SK-MEL-5 (cell line): ENCODE measurements around the gene FSCN2. TPM values are rescaled to one million over a fixed set of nuclear protein-coding genes. Genes with fewer than 3 reads are reported as not detected.
"Not testable (repeated sequence)": the region's sequence is repeated elsewhere in the genome, so short reads cannot be mapped to it uniquely, and the experiment has no call there.

Source experiments
- DNase-seq: peaks from one replicate; pipeline ENCODE4 v3.0.0-alpha.2; 2016; ENCODE audit warnings: low read depth, low spot score
- in situ Hi-C: cut with HindIII; loops from 2 replicates; pipeline ENCODE4 v1.10.0; 2016; ENCODE audit warnings: low sequenced_read_pairs, high pct_unique_total_duplicates, low pct_unique_long_range_greater_than_20kb
- total RNA-seq: library from RNA; depleted of rRNA; stranded (reverse); fragments of >200 nt; shearing (Covaris generic); gene quantifications from 2 replicates; pipeline ENCODE4 v1.2.3, GENCODE V29; 2014

The FSCN2 gene
- total RNA-seq, 1 experiment from 2014 or later: 0.34 TPM

- in situ Hi-C loops: loop anchor here (10.0 kb wide), 1 partner anchor 124 kb away; the partner anchor contains the start of gene BAHCC1
These were observed 9.3 kb upstream of the FSCN2 start for GRCh38 chr17:81518785-81519283.

GRCh38 chr17:81519284-81520020 lies 8.7 kb upstream of the FSCN2 start:
- DNase-seq: no peak
- in situ Hi-C loops: loop anchor here (10.0 kb wide), 1 partner anchor 125 kb away; the partner anchor contains the start of gene BAHCC1

More at GRCh38 chr17:81518785-81519283, 9.3 kb upstream of the FSCN2 start:
- no peak for DNase-seq

DNA sequence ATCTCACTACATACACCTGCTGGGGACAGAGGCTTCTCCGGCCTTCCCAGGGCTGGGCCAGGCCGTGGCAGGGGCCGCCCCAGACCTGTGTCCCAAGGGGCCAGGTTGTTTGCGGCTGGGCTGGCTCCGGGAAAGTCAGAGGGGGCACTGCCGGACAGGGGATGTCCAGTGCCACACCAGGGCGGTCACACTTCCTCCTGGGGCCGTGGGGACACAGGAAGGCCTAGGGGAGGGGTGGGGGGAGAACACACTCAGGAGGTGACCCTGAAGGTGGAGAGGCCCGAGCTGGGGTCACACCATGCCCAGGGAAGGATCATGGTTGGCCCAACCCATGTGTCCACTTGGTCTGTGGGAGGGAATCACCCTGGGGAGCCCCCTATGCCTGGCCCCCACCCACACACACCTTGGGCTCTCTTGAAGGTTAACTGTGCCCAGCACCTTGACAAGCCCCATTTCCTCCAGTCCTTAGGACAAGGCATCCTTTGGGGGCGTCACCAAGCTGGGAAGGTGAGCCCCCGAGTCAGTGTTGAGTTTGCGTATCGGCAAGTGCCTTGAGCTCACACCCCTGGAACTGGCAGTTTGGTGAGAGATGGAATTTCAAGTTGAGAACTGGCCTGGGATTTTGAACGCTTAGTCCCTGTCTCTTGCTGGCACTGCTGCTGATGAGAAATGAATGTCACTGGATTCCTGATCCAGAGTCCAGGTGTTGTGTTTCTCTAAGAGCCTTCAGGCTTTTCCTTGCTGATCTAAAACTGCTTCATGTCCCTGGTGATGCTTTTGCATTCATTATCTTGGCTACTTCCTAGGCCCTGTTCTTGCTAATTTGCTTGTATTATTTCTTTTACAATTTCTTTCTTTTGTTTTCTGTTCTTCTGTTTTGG lies 7.9 kb upstream of the FSCN2 start:
- in situ Hi-C loops: no loop called here
- no peak for DNase-seq

DNA sequence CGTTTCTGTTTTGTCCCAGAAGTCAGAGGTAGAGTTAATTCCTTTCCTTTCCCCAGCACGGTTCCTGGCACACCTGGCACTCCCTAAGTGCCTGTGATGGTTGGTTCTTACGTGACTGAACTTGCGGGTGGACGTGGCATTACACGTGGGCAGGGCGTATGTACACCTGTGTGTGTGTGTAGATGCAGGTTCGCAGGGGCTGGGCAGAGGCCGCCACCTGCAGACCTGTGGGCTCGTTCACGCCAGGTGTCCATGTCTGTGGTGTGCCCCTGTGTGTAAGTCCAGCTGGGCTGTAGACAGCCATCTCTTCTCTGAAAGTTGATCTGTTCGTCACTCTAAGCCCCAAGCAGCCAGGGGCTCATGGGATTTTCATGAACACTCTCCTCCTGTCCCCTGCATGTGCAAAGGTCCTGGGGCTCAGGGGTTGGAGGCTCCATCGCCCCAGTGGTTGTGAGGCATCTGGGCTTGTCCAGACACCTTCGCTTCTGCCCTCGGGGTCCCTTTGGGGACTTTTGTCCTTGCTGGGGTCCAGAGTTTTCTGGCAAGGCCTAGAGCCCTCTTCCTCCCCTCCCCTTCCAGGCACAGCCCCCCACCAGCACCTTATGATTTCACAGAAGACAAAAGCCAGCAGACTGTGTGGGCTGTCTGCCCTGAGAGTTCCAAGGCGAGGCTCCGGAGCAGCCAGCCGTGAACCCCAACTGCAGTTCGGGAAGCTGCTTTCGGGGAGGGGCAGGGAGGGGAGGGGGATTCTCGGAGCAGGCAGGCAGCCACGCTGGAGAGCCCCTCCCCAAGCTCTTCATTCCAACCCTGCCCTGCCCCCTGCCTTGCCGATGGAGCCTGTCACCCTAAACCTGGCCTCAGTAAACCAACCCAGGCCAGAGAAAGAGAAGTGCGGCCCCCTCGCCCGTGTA lies 5.4 kb upstream of the FSCN2 start:
- in situ Hi-C loops: no loop called here
- DNase-seq: no peak

DNA sequence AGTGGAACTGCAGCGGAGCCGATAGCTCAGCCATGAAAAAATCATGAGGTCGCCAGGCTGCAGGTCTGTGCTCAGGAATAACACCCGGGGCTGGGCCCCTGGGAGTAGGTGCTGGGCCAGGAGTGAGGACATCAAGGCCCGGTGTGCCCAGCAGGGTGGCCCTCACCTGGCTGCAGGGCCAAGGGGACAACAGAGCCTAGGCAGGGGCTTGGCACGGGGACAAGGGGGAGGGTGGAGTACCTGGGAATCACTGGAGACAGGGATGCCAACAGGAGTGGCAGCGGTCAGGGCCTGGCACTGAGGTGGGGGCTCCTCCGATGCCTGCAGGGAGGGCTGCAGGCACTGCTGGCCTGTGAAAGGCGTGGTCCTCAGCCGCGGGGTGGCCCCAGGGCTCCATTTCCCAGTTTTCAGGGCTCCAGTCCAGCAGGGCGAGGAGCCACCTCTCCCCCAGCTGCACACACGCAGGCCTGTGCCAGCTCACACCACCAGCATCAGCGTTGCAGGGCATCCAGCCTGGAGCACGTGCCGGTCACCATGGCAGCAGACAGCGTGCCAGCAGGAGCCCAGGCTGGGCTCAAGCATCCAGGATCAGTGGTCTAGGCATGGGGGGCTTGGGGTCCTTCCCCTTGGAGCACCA lies 4.7 kb upstream of the FSCN2 start:
- in situ Hi-C loops: no loop called here
- DNase-seq: no peak

- in situ Hi-C loops: no loop called here
- DNase-seq: no peak
These were observed 3.9 kb upstream of the FSCN2 start for GRCh38 chr17:81524039-81524864.

- no peak for DNase-seq
- in situ Hi-C loops: no loop called here
These were observed 3.4 kb upstream of the FSCN2 start for GRCh38 chr17:81524865-81525159.

- no peak for DNase-seq
- in situ Hi-C loops: no loop called here
These were observed 1.3 kb upstream of the FSCN2 start for GRCh38 chr17:81526662-81527571.

DNA sequence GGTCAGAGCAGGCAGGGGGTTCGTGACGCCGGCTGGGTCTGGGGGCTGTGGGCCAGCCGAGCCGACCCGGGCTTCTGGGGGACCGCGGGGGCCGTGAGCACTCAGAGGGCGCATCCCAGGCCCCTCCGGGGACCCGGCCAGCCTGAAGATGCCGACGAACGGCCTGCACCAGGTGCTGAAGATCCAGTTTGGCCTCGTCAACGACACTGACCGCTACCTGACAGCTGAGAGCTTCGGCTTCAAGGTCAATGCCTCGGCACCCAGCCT lies 140 bp downstream of the FSCN2 start:
- DNase-seq: no peak
- in situ Hi-C loops: no loop called here

DNA sequence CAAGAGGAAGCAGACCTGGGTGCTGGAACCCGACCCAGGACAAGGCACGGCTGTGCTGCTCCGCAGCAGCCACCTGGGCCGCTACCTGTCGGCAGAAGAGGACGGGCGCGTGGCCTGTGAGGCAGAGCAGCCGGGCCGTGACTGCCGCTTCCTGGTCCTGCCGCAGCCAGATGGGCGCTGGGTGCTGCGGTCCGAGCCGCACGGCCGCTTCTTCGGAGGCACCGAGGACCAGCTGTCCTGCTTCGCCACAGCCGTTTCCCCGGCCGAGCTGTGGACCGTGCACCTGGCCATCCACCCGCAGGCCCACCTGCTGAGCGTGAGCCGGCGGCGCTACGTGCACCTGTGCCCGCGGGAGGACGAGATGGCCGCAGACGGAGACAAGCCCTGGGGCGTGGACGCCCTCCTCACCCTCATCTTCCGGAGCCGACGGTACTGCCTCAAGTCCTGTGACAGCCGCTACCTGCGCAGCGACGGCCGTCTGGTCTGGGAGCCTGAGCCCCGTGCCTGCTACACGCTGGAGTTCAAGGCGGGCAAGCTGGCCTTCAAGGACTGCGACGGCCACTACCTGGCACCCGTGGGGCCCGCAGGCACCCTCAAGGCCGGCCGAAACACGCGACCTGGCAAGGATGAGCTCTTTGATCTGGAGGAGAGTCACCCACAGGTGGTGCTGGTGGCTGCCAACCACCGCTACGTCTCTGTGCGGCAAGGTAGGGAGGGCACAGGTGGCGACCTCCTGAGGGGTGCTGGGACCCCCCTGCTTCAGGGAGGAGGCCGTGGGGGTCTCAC lies 667 bp downstream of the FSCN2 start:
- DNase-seq: no peak
- in situ Hi-C loops: no loop called here

- in situ Hi-C loops: no loop called here
- DNase-seq: no peak
These were observed 1.2 kb downstream of the FSCN2 start for GRCh38 chr17:81529437-81529803.

DNA sequence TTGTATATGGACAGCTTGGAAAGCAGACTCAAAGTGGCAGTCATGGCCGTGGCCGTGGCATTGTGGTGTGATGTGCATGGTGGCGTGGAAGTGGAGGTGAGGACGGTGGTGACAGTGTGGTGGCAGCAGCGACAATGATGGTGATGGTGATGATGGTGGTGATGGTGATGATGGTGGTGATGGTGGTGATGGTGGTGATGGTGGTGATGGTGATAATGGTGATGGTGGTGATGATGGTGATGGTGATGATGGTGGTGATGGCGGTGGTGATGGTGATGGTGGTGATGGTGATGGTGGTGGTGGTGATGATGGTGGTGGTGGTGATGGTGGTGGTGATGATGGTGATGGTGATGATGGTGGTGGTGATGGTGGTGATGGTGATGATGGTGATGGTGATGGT lies 2.8 kb downstream of the FSCN2 start:
- DNase-seq, in situ Hi-C loops: not testable (repeated sequence)

- in situ Hi-C loops, DNase-seq: not testable (repeated sequence)
These were observed 3.8 kb downstream of the FSCN2 start for GRCh38 chr17:81531998-81532404.

- no peak for DNase-seq
- in situ Hi-C loops: no loop called here
These were observed 4.5 kb downstream of the FSCN2 start for GRCh38 chr17:81532490-81533287.
